Endothelial cell (in vitro differentiated cells): ENCODE data around the gene ZNF746. TPM values are rescaled to one million over a fixed set of nuclear protein-coding genes. Genes with fewer than 3 reads are reported as not detected.

ENCODE experiments used
- DNase-seq: peaks from one replicate; pipeline ENCODE4 v3.0.0; 2021; ENCODE audit warnings: low spot score
- H3K27ac Mint-ChIP-seq: one replicate; pipeline ENCODE4 v1.8.0; 2021; ENCODE audit warnings: mixed read lengths, inconsistent platforms; ENCODE audit not compliant: unreplicated experiment
- H3K27me3 Mint-ChIP-seq: one replicate; pipeline ENCODE4 v1.8.0; 2021; ENCODE audit warnings: mild to moderate bottlenecking, moderate library complexity, mixed read lengths, inconsistent platforms; ENCODE audit not compliant: unreplicated experiment
- H3K36me3 Mint-ChIP-seq: one replicate; pipeline ENCODE4 v1.8.0; 2021; ENCODE audit warnings: mild to moderate bottlenecking, low read depth, mixed read lengths, inconsistent platforms; ENCODE audit not compliant: unreplicated experiment
- H3K4me1 Mint-ChIP-seq: one replicate; pipeline ENCODE4 v1.8.0; 2021; ENCODE audit warnings: mild to moderate bottlenecking, mixed read lengths, inconsistent platforms; ENCODE audit not compliant: unreplicated experiment
- H3K4me3 Mint-ChIP-seq: one replicate; pipeline ENCODE4 v1.8.0; 2021; ENCODE audit warnings: mild to moderate bottlenecking, mixed read lengths, inconsistent platforms; ENCODE audit not compliant: unreplicated experiment
- H3K9me3 Mint-ChIP-seq: one replicate; pipeline ENCODE4 v1.8.0; 2021; ENCODE audit warnings: mixed read lengths, inconsistent platforms; ENCODE audit not compliant: unreplicated experiment
- long read RNA-seq: library from polyadenylated mRNA; unstranded; transcript quantifications from one replicate; pipeline ENCODE4 v2.0.0, GENCODE V29; 2020; ENCODE audit not compliant: unreplicated experiment
- total RNA-seq: library from RNA; stranded (reverse); fragmentation: NEBNext Ultra II Directional; extraction: Animal tissue kit (Norgen Biotek cat#: 25700); gene quantifications from one replicate; pipeline ENCODE4 v1.2.1, GENCODE V29; 2021; ENCODE audit not compliant: unreplicated experiment
- TF ChIP-seq, protein P1 (sequence below): fragments of 200-600 bp; sonication (generic); IDR thresholded peaks from one replicate; pipeline ENCODE4 v1.5.0; 2021; ENCODE audit warnings: antibody characterized with exemption; ENCODE audit not compliant: unreplicated experiment

The ZNF746 gene
- 23.8 TPM for total RNA-seq
- long read RNA-seq, partial matches to known transcripts, result 0 of 3 reads
- long read RNA-seq, other reads (novel, unspliced or antisense), result 1 of 3 reads

DNA sequence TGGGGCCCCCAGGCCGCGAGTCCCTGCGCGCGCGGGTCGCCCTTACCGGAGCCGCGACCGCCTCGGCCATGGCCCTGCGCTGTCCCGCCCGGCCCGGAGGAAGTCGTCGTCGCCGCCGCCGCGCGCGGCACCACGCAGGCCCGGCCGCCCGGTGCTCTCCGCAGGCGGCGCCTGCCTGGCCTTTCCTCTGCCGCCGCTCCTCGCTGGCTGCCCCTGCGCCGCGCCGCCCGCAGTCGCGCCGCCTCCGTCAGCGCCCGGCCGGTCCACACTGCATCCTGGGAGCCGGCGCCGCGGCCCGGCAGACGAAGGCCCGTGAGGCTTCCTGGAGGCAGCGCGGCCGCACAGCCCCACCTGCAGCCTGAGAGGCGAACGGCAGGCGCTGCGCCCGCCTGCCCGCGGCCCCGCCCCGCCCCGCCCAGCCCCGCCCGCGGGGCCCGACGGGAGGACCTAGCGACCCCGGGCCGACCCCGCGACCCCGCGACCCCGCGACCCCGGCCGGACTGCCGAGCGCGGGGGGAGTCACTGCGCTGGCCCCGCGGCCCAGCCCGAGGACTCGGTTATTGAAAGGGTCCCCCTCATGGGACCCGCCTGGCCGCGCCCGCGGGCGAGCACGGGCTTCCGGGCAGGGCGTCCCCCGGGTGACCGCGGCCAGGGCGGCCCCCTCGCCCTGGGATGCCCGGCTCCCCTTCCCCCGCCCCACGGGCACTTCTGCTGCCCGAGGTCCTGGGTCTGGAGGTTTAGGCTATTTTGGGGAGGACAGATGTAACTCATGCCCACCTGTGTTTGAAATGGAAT, at the start of gene ZNF746:
TSS of gene ZNF746 (minus strand) at position 343 of the 795 bp plus-strand sequence. CDS start at position 70, 273 bp downstream.
- Mint-ChIP-seq H3K27me3 (peaks cover 10% of the 10 kb centered on the region), H3K36me3 (peaks cover 17% of the 10 kb centered on the region), H3K4me1 (peaks cover 17% of the 10 kb centered on the region), H3K4me3 (peak within 1 kb of the TSS; percentile 97), H3K27ac (peak within 1 kb of the TSS; percentile 87), H3K9me3 (no peaks in the 10 kb centered on the region)
- DNase-seq, result peak; percentile 84
- TF ChIP-seq, protein P1, sequence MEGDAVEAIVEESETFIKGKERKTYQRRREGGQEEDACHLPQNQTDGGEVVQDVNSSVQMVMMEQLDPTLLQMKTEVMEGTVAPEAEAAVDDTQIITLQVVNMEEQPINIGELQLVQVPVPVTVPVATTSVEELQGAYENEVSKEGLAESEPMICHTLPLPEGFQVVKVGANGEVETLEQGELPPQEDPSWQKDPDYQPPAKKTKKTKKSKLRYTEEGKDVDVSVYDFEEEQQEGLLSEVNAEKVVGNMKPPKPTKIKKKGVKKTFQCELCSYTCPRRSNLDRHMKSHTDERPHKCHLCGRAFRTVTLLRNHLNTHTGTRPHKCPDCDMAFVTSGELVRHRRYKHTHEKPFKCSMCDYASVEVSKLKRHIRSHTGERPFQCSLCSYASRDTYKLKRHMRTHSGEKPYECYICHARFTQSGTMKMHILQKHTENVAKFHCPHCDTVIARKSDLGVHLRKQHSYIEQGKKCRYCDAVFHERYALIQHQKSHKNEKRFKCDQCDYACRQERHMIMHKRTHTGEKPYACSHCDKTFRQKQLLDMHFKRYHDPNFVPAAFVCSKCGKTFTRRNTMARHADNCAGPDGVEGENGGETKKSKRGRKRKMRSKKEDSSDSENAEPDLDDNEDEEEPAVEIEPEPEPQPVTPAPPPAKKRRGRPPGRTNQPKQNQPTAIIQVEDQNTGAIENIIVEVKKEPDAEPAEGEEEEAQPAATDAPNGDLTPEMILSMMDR, result peak; percentile 31

DNA sequence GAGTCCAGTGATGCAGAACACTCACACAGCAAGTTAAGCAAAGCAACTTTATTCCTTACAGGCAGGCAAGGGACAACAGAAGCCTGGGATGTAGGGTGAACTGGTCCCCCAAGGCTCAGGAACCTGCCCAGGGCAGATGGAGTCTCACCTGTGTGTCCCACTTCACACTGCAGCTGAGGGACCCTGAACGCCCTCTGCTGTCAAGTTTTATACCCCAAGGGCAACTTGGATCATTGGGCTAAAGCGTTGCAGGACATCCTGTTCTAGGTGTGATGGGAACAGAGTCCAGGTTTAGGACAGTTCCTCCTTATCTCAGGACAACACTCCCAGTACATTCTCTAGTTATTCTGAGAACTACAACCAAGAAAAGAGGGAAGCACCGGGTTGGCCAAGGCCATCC, 49.5 kb upstream of the ZNF746 start:
- Mint-ChIP-seq H3K27me3 (no peaks in the 10 kb centered on the region), H3K27ac (no peak overlapping the region), H3K4me3 (peak overlapping the region; percentile 66), H3K4me1 (no peaks in the 10 kb centered on the region), H3K36me3 (peaks cover 59% of the 10 kb centered on the region), H3K9me3 (no peaks in the 10 kb centered on the region)
- DNase-seq, result no peak
- TF ChIP-seq, protein P1, result no peak

DNA sequence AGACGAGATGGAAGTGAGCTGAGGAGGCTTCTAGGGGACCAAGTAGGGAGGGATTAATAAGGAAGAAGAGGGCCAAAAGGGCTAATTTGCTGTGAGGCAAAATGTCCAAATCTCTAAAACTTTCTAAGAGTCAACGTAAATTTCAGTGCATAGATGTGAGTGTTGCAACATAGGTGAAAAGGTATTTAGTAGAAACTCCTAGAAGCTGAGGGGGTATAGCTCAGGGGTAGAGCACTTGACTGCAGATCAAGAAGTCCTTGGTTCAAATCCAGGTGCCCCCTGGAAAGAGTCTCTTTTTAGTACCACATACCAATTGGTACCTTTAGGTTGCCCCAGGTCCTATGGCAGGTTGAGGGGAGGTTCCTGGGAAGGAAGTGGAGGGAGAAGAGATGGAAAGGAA, 48.7 kb upstream of the ZNF746 start:
- no peaks in the 10 kb centered on the region for H3K27me3 Mint-ChIP-seq
- DNase-seq, result no peak
- H3K36me3 Mint-ChIP-seq, result peaks cover 51% of the 10 kb centered on the region
- TF ChIP-seq, protein P1, result no peak
- H3K4me3 Mint-ChIP-seq, result no peak overlapping the region
- H3K27ac Mint-ChIP-seq, result no peak overlapping the region
- no peaks in the 10 kb centered on the region for H3K9me3 Mint-ChIP-seq
- H3K4me1 Mint-ChIP-seq, result no peaks in the 10 kb centered on the region

DNA sequence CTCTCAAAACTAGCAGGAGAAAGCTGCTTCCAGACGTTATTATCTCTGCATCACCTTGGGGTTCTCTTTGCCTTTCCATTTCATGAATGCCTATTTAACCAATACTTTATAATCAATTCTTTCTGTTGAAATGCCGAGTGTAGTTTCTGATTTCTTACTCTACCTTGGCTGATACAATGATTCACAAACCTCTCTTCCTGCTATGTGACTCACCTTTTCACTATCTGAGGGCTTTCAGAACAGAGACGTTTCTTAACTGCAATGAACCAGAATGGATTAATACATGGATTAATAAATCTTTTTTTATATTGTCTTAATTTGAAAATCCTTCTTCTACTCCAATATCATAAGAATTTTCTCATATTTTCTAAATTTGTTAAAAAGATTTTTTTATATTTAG, 46.4 kb upstream of the ZNF746 start:
- no peak overlapping the region for H3K4me3 Mint-ChIP-seq
- TF ChIP-seq, protein P1, result no peak
- H3K27me3 Mint-ChIP-seq, result no peaks in the 10 kb centered on the region
- H3K4me1 Mint-ChIP-seq, result no peaks in the 10 kb centered on the region
- DNase-seq, result no peak
- no peak overlapping the region for H3K27ac Mint-ChIP-seq
- H3K9me3 Mint-ChIP-seq, result peaks cover 4% of the 10 kb centered on the region
- H3K36me3 Mint-ChIP-seq, result peaks cover 39% of the 10 kb centered on the region

DNA sequence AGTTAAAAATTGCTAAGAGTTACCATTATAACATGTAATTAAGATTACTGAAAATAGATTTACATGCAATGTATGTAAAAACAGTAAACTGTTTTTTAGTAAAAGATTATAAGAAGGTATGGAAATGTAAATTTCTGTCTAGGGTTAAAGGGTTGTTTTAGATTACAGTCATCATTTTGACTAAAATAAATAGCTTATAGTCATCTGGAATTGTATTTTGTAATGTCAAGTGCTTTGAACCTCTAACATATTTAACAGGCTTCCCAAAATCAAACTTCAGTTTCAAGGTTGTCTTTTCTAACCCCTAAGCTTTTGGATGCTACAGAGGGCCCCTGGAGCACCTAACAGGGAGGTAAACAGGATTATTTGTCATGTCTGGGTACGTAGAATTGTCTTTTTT, 35.0 kb upstream of the ZNF746 start:
- H3K4me3 Mint-ChIP-seq, result no peak overlapping the region

More for the DNA sequence above, 35.0 kb upstream of the ZNF746 start:
- Mint-ChIP-seq H3K9me3 (peaks cover 23% of the 10 kb centered on the region), H3K36me3 (peaks cover 12% of the 10 kb centered on the region), H3K27ac (no peak overlapping the region), H3K4me1 (no peaks in the 10 kb centered on the region), H3K27me3 (peaks cover 6% of the 10 kb centered on the region)
- no peak for DNase-seq
- TF ChIP-seq, protein P1, result no peak
